ENCODE results near the gene ZNF846. TPM values are rescaled to one million over a fixed set of nuclear protein-coding genes. Genes with fewer than 3 reads are reported as not detected.

ZNF846 gene
- total and polyA plus RNA-seq, 9 of the 15 experiments (the other 6 are each of a cell fraction or from before 2014, with no cell fraction given), result 4.1 to 8.7 (median 7.8) TPM

DNA sequence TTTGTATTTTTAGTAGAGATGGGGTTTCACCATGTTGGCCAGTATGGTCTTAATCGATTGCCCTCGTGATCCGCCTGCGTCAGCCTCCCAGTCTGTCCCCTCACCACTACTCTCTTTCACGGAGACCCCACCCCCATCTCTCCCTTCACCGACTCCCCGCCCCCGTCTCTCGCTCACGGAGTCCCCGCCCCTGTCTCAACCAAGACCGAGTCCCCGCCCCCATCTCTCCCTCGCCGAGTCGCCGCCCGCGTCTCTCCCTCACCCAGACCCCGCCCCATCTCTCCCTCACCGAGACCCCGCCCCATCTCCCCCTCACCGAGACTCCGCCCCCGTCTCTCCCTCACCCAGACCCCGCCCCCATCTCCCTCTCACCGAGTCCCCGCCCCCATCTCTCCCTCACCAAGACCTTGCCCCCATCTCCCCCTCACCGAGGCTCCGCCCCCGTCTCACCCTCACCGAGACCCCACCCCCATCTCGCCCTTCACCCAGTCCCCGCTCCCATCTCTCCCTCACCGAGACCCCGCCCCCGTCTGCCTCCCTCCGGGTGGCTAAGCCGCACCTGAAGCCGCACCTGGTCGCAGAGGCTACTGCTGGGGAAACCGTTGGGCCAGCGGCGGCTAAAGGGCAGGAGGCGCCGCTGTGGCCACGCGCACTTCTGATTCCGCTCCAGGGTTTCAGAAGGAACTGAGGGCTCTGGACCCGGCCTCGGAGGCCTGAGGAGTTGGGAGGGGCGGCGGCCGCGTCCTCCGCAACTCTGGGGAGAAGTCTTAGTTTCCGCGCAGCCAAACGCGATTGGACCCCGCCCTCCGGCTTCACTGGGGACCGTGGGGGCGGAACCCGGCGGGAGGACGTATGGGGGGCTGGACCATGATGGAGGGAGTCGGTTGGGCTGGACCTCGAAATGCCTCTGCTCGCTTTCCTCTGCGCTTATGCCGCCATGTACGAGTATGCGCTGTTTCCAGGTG lies 17.1 kb upstream of the ZNF846 start (continued):
- TF ChIP-seq RBBP5 (IDR thresholded peaks at IDR 0.05; ENCODE audit: borderline replicate concordance, insufficient read depth, low read length, poor library complexity, severe bottlenecking) (peak; percentile 37), MYC (IDR thresholded peaks at IDR 0.05; ENCODE audit: low read depth, low read length) (peak; percentile 71), MYC (CRISPR knock-in tag; IDR thresholded peaks at IDR 0.05; ENCODE audit: borderline replicate concordance, low read depth) (0 out of 2 replicates have a peak, but pooled peaks have one; percentile 36), PTTG1 (tag; IDR thresholded peaks at IDR 0.05; ENCODE audit: low read depth) (no peak), FOXA1 (IDR thresholded peaks at IDR 0.05; ENCODE audit: borderline replicate concordance) (no peak), XRCC4 (IDR thresholded peaks at IDR 0.05; ENCODE audit: extremely low read depth, insufficient read depth, insufficient read length) (no peak), L3MBTL2 (IDR thresholded peaks at IDR 0.05) (peak; percentile 62), CC2D1A (IDR thresholded peaks at IDR 0.05) (peak; percentile 66; the same call in 1 of the 2 replicates), POLR2G (IDR thresholded peaks at IDR 0.05; ENCODE audit: low read depth, low read length) (peak; percentile 98), KLF1 (tag; IDR thresholded peaks at IDR 0.05) (0 out of 2 replicates have a peak, but pooled peaks have one; percentile 29), JUND (IDR thresholded peaks at IDR 0.05; ENCODE audit: borderline replicate concordance, low read depth, low read length) (no peak; the same call in 1 of the 2 replicates), JUND (tag; IDR thresholded peaks at IDR 0.05; ENCODE audit: borderline replicate concordance, low read depth, low read length) (peak; percentile 30; the same call in 1 of the 3 replicates), ZNF431 (CRISPR knock-in tag; IDR thresholded peaks at IDR 0.05) (no peak), SIN3A (IDR thresholded peaks at IDR 0.05; ENCODE audit: borderline replicate concordance in 2 of 2, control insufficient read depth in 1 of 2, low read depth in 2 of 2, low read length in 2 of 2) (peak in 1 of 2 experiments; percentile 35; a peak in 1 of 4 replicates), POLR2H (tag; IDR thresholded peaks at IDR 0.05; ENCODE audit: low read depth) (peak; percentile 64), POLR2AphosphoS2 (IDR thresholded peaks at IDR 0.05; ENCODE audit: low read length) (no peak; the same call in 1 of the 2 replicates), STAT5B (CRISPR knock-in tag; IDR thresholded peaks at IDR 0.05) (no peak), SRSF3 (IDR thresholded peaks at IDR 0.05; ENCODE audit: insufficient read depth, low read length) (no peak), FOXK1 (CRISPR knock-in tag; IDR thresholded peaks at IDR 0.05; ENCODE audit: borderline replicate concordance) (no peak)
- TF ChIP-seq, protein P1, sequence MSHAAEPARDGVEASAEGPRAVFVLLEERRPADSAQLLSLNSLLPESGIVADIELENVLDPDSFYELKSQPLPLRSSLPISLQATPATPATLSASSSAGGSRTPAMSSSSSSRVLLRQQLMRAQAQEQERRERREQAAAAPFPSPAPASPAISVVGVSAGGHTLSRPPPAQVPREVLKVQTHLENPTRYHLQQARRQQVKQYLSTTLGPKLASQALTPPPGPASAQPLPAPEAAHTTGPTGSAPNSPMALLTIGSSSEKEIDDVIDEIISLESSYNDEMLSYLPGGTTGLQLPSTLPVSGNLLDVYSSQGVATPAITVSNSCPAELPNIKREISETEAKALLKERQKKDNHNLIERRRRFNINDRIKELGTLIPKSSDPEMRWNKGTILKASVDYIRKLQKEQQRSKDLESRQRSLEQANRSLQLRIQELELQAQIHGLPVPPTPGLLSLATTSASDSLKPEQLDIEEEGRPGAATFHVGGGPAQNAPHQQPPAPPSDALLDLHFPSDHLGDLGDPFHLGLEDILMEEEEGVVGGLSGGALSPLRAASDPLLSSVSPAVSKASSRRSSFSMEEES (CRISPR knock-in tag; IDR thresholded peaks at IDR 0.05), result no peak
- TF ChIP-seq, protein P2, sequence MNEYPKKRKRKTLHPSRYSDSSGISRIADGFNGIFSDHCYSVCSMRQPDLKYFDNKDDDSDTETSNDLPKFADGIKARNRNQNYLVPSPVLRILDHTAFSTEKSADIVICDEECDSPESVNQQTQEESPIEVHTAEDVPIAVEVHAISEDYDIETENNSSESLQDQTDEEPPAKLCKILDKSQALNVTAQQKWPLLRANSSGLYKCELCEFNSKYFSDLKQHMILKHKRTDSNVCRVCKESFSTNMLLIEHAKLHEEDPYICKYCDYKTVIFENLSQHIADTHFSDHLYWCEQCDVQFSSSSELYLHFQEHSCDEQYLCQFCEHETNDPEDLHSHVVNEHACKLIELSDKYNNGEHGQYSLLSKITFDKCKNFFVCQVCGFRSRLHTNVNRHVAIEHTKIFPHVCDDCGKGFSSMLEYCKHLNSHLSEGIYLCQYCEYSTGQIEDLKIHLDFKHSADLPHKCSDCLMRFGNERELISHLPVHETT (CRISPR knock-in tag; conservative IDR thresholded peaks at IDR 0.05 in 1 of 2, IDR thresholded peaks at IDR 0.05 in 1 of 2), result peak in 1 of 2 experiments; percentile 53; a peak in 1 of 4 replicates
- TF ChIP-seq, protein P3, sequence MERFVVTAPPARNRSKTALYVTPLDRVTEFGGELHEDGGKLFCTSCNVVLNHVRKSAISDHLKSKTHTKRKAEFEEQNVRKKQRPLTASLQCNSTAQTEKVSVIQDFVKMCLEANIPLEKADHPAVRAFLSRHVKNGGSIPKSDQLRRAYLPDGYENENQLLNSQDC (CRISPR knock-in tag; IDR thresholded peaks at IDR 0.05), result no peak

Measured in K562 (cell line).